ENCODE data around the gene TXNL4B.
"Not testable (repeated sequence)": the region's sequence is repeated elsewhere in the genome, so short reads cannot be mapped to it uniquely, and the experiment has no call there.

The TXNL4B gene

GRCh38 chr16:72073560-72074230, 19.7 kb downstream of the TXNL4B start:
- no peak for DNase-seq (ENCODE audit: low read depth in 2 of 2, low spot score in 1 of 2)

DNA sequence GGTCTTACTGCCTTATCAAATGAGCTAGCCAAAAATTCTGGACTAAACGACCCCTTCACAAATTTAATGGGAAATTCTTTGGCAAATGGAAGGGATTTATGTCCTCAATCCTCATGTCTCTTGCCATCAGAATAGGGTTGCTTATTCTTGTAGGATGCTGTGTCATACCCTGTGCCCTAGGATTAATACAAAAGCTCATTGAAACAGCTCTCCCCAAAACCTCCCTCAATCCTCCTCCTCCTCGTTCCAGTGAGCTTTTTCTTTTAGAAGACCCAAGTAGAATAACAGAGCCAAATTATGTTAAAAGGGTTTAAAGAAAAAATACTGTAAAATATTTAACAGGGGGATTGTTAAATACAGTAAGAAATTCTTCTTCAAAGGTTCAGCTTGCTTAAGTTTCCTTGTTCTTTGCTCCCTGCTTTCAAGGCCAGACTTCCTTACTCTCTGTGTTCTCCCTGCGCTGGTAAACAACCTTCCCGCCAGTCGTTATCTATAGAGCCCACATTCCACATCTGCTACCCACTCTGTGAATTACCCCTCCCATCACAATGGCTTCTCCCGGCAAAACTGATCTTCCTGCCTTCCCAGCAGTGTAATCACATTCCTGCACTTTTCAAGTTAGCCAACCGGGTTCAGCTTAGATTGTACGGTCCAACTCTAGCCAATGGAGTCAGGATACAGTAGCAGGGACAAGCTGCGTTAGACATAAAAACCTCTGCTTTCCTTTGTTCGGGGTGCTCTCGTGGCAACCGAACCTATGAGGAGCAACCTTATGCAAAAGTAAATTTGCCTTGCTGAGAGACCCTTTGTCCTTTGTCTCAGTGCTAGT, 20.7 kb downstream of the TXNL4B start:
- DNase-seq (ENCODE audit: low read depth in 2 of 2, low spot score in 1 of 2) = no peak

DNA sequence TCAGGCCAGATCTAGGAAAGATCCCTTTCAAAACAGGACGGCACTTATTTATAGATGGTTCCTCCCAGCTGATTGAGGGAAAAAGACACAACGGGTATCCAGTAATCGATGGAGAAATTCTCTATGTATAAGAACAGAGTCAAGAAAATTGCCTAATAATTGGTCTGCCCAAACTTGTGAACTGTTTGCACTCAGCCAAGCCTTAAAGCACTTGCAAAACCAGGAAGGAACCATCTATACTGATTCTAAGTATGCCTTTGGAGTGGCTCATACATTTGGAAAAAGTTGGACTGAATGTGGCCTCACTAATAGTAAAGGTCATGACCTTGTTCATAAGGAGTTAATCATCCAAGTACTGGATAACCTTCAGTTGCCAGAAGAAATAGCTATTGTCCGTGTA, 24.5 kb downstream of the TXNL4B start:
- no peak for DNase-seq (ENCODE audit: low read depth in 2 of 2, low spot score in 1 of 2)

GRCh38 chr16:72066747-72067146, 26.7 kb downstream of the TXNL4B start:
- DNase-seq (ENCODE audit: low read depth in 2 of 2, low spot score in 1 of 2) = no peak

DNA sequence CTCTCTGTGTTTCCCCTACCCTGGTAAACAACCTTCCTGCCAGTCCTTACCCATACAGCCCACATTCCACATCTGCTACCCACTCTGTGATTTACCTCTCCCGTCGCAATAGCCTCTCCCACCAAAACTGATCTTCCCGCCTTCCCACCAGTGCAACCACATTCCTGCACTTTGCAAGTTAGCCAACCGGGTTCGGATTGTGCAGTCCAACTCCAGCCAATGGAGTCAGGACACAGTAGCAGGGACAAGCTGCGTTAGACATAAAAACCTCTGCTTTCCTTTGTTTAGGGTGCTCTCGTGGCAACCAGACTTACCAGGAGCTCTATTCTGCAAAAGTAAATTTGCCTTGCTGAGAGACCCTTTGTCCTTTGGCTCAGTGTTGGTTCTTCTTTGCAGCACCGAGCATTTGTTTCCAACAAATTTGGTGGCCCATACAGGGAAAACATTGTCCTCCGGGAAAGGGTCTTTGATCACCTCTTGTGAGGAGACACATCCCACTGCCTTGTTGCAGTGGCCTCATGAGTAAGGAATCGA, 29.0 kb downstream of the TXNL4B start:
- no peak for DNase-seq (ENCODE audit: low read depth in 2 of 2, low spot score in 1 of 2)

GRCh38 chr16:72061564-72061963, 31.9 kb downstream of the TXNL4B start:
- DNase-seq (ENCODE audit: low read depth in 2 of 2, low spot score in 1 of 2) = no peak

DNA sequence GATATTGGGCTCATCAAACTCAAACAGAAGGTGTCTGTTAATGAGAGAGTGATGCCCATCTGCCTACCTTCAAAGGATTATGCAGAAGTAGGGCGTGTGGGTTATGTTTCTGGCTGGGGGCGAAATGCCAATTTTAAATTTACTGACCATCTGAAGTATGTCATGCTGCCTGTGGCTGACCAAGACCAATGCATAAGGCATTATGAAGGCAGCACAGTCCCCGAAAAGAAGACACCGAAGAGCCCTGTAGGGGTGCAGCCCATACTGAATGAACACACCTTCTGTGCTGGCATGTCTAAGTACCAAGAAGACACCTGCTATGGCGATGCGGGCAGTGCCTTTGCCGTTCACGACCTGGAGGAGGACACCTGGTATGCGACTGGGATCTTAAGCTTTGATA, 33.0 kb downstream of the TXNL4B start:
- no peak for DNase-seq (ENCODE audit: low read depth in 2 of 2, low spot score in 1 of 2)

GRCh38 chr16:72059060-72059459, 34.4 kb downstream of the TXNL4B start:
- not testable (repeated sequence) for DNase-seq (ENCODE audit: low read depth in 2 of 2, low spot score in 1 of 2)

DNA sequence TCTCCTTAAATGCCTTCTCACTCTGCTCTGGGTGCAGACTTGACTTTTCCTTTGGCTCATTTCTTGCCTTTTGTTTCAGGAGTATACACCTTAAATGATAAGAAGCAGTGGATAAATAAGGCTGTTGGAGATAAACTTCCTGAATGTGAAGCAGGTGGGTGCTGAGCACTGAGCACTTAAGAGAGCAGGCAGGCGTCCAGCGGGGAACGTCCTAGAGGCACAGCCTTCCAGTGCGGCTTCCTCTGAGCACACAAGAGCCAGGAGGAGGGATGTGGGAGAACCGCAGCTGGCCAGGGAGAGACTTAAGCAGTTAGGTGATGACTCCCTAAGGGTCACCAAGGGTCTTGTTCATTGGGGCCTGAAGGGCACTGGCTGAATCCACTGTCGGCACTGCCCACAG, 36.1 kb downstream of the TXNL4B start:
- not testable (repeated sequence) for DNase-seq (ENCODE audit: low read depth in 2 of 2, low spot score in 1 of 2)

DNA sequence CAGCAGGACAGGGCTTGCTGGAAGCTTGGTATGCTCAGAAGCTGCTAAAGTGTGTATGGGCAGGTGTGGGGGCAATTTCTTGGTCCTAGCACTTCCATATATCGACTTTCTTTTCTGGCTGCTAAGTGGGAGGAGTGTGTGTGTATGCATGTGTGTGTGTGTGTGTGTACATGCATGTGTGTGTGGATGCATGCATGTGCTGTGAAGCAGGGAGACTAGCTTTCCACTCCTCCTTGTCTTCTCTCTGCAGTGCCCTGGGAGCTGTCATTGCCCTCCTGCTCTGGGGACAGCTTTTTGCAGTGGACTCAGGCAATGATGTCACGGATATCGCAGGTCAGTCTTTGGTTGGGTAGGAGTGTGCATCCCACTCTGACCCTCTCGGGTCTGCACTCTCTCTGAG, 37.5 kb downstream of the TXNL4B start:
- no peak for DNase-seq (ENCODE audit: low read depth in 2 of 2, low spot score in 1 of 2)

DNA sequence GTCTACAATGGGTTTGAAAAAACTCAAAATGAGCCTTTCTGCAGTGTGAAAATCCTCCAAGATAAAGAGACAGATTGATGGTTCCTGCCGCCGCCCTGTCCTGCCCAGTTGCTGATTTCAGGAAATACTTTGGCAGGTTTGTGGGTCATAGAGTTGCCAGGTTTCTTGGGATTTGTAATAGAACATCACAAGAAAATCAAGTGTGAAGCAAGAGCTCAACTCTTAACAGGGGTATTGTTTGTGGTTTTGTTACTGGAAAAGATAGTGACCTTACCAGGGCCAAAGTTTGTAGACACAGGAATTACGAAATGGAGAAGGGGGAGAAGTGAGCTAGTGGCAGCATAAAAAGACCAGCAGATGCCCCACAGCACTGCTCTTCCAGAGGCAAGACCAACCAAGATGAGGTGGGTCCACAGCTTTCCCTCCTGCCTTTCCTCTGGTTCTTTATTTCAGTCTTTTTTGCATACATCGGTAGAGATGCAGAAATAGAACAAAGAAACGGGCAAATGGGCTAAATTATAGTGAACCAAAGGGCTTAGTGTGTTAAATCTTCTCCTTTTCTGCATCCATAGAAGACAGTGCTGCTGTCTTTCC, 39.1 kb downstream of the TXNL4B start, which contains the start of gene HP:
TSS of gene HP (plus strand) at position 252 of the 594 bp plus-strand sequence. CDS start at position 400, 148 bp downstream.
- DNase-seq (ENCODE audit: low read depth in 2 of 2, low spot score in 1 of 2) = not testable (repeated sequence)

- DNase-seq (ENCODE audit: low read depth in 2 of 2, low spot score in 1 of 2) = no peak
Observed at GRCh38 chr16:72051818-72052217, 41.6 kb downstream of the TXNL4B start.

- no peak for DNase-seq (ENCODE audit: low read depth in 2 of 2, low spot score in 1 of 2)
Observed at GRCh38 chr16:72050769-72051464, 42.5 kb downstream of the TXNL4B start.

DNA sequence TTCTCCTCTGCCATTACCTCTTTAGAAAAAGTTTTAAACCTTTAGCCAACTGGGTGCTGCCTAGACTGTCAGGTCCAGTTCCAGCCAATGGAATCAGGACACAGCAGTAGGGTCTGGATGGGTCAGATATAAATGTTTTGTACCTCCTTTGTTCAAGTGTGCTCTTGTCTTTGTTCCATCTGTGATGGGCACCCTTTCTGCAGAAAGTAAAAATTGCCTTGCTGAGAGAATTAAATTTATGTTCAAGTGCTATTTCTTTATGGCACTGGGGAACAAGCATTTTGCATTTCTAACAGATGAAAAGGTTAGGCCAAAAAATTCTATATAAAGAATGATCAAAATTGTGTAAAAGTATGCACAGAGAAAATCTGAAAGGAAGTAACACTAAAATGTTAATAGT, 44.3 kb downstream of the TXNL4B start:
- no peak for DNase-seq (ENCODE audit: low read depth in 2 of 2, low spot score in 1 of 2)

- no peak for DNase-seq (ENCODE audit: low read depth in 2 of 2, low spot score in 1 of 2)
Observed at GRCh38 chr16:72044825-72045359, 48.5 kb downstream of the TXNL4B start.

- no peak for DNase-seq (ENCODE audit: low read depth in 2 of 2, low spot score in 1 of 2)
Observed at GRCh38 chr16:72044296-72044695, 49.1 kb downstream of the TXNL4B start.

DNA sequence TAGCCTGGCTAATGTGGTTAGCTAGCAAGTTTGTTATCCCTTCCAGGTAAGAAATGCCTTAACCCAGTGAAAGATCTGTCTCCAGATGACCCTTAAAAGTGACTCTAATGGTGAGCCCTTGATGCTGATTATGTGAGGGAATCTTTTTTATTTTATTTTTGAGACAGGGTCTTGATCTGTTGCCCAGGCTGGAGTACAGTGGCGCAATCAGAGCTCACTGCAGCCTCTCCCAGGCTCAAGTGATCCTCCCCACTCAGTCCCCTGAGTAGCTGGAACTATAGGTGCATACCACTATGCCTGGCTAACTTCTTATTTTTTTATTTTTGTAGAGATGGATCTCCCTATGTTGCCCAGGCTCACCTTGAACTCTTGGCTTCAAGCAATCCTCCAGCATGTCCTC, 49.9 kb downstream of the TXNL4B start:
- no peak for DNase-seq (ENCODE audit: low read depth in 2 of 2, low spot score in 1 of 2)

DNA sequence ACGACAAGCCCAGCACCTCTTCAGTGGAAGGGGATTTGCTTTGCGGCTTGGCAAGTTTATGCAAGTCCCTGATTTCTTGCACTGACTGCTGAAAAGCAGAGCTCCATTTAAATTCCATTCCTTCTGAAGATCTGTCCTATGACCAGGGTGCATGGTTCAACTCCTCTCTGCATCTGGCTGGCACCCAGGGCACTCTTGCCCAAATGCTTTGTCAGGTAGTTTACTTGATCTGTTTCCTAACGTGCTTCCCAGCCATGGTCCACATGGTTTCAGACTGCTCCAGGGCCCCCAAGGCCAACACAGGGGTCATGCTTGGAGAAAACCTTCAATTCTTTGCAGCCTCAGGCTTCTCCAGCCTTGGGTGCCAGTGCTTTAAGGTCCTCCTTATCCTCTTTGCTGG, 50.4 kb downstream of the TXNL4B start:
- DNase-seq (ENCODE audit: low read depth in 2 of 2, low spot score in 1 of 2) = no peak

GRCh38 chr16:72042157-72042660, 51.2 kb downstream of the TXNL4B start:
- no peak for DNase-seq (ENCODE audit: low read depth in 2 of 2, low spot score in 1 of 2)

GRCh38 chr16:72036098-72036497, 57.3 kb downstream of the TXNL4B start:
- DNase-seq (ENCODE audit: low read depth in 2 of 2, low spot score in 1 of 2) = no peak

All from stimulated activated CD8-positive, alpha-beta memory T cell treated with anti-CD3 and anti-CD28 coated beads, Interleukin-4, amount 100 ng/mL, for 1 hour (primary cell).